Measurements from ENCODE around the gene CNTF. TPM values are rescaled to one million over a fixed set of nuclear protein-coding genes. Genes with fewer than 3 reads are reported as not detected.

The CNTF gene
- total and polyA plus RNA-seq, 10 of the 15 experiments (the other 5 are each of a cell fraction or from before 2014, with no cell fraction given), result 0.16 to 2.3 (median 0.73) TPM

DNA sequence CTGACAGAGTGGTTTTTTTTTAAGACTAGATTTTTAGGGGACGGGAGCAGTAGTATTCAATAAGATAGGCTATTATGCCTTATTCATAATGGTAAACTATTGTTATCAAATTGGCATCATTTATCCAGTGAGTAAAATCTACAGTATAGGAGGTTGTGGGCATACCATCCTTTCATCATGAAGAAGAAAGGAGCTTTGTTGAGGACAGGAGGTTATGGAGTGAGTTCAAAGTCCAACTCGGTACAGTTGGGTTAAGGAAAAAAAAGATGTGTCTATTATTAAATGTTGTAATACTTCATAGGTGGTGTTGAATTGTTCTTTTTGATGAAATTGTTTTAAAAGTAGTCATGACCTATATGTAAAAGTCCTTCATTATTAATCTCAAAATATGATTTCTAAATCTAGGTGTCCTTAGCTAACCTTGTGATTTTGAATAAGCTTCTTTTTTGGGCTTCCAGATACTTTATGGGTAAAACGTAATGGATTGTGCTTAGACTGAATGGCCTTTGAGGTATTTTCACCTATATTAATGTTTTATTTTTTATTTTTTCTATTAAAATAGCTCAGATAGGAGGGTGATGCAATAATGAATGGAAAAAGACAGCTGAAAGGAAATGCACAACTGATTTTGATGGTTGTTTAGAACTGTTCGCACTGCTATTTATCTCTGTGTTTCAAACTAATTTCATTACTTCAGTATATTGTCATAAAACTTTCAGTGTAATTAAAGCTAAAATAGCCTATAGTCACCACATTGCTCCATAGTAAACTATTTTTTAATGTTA is 15.3 kb upstream of the CNTF start:
- Histone ChIP-seq H3K36me3 (ENCODE audit: control insufficient read depth in 2 of 2, insufficient read depth in 2 of 2, low read length in 1 of 2) (peaks cover 2 to 21% of the 10 kb centered on the region in 2 experiments), H2AFZ (ENCODE audit: control insufficient read depth, low read depth, low read length) (no peak overlapping the region), H4K20me1 (ENCODE audit: control insufficient read depth, insufficient read depth) (peaks cover 3% of the 10 kb centered on the region; the same call in 1 of the 2 replicates), H3K27me3 (replicated peaks in 1 of 2; ENCODE audit: control insufficient read depth in 2 of 2, insufficient read depth in 2 of 2, low read length in 1 of 2) (no peaks in the 10 kb centered on the region), H3K4me3 (no peak overlapping the region), H3K4me2 (ENCODE audit: control insufficient read depth, insufficient read depth) (no peak overlapping the region), H3K4me1 (ENCODE audit: control insufficient read depth, insufficient read depth, low read length) (peaks cover 9% of the 10 kb centered on the region), H3K9ac (ENCODE audit: control insufficient read depth, insufficient read depth, low read length) (no peak overlapping the region), H3K79me2 (ENCODE audit: control insufficient read depth, insufficient read depth, low read length) (peaks cover 66% of the 10 kb centered on the region), H3K27ac (ENCODE audit: control insufficient read depth, insufficient read depth) (no peak overlapping the region), H3K9me3 (replicated peaks; ENCODE audit: control insufficient read depth, insufficient read depth, low read length) (no peaks in the 10 kb centered on the region; the same call in 2 of the 3 replicates)
- WGBS (ENCODE audit: insufficient coverage, insufficient replicate concordance, low lambda C conversion rate, missing lambda C conversion rate), result 74% methylated on average over 4 of the region's 4 CpGs
- intact Hi-C loops (cut with micrococcal nuclease; ENCODE audit: unreplicated experiment) (no loop called here), in situ Hi-C loops (cut with MboI) (no loop called here)
- ChIA-PET RAD21 (ENCODE audit: unreplicated experiment) (interaction anchor here (0.8 to 3.3 kb wide), 6 partner anchors 23 to 46 kb away, joined by 3 to 13 read pairs (median 4); partner anchors contain the start of gene LPXN), CTCF (interaction anchor here (0.9 to 5.0 kb wide), 9 partner anchors 9 to 39 kb away, joined by 3 to 43 read pairs (median 6); no protein-coding TSS in a partner anchor), POLR2A (interaction anchor here (0.9 to 1.5 kb wide), 4 partner anchors 9 to 39 kb away, joined by 3 to 4 read pairs (median 4); no protein-coding TSS in a partner anchor), SMC1A (ENCODE audit: uncharacterized antibody, unreplicated experiment) (interaction anchor here (0.6 to 2.7 kb wide), 11 partner anchors 10 to 40 kb away, joined by 3 to 15 read pairs (median 5); partner anchors contain the start of genes CNTF and LPXN)
- BruUV-seq (replicated peaks), result no TSS peak
- FAIRE-seq (no peak), DNase-seq (ENCODE audit: low read depth, low spot score) (no peak), ATAC-seq (no peak)
- no peak for TF ChIP-seq POU2F2 (IDR thresholded peaks at IDR 0.05; ENCODE audit: borderline replicate concordance, low read depth, low read length)
- no peak for TF ChIP-seq SUPT20H (IDR thresholded peaks at IDR 0.05; ENCODE audit: borderline replicate concordance, control insufficient read depth, low read depth, low read length)
- no peak for TF ChIP-seq HDAC2 (IDR thresholded peaks at IDR 0.05)
- no peak for TF ChIP-seq ZZZ3 (IDR thresholded peaks at IDR 0.05; ENCODE audit: control insufficient read depth, insufficient read length, low read depth)
- TF ChIP-seq, protein P1, sequence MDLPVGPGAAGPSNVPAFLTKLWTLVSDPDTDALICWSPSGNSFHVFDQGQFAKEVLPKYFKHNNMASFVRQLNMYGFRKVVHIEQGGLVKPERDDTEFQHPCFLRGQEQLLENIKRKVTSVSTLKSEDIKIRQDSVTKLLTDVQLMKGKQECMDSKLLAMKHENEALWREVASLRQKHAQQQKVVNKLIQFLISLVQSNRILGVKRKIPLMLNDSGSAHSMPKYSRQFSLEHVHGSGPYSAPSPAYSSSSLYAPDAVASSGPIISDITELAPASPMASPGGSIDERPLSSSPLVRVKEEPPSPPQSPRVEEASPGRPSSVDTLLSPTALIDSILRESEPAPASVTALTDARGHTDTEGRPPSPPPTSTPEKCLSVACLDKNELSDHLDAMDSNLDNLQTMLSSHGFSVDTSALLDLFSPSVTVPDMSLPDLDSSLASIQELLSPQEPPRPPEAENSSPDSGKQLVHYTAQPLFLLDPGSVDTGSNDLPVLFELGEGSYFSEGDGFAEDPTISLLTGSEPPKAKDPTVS (IDR thresholded peaks at IDR 0.05; ENCODE audit: low read depth, low read length), result no peak
- no peak for TF ChIP-seq YBX1 (IDR thresholded peaks at IDR 0.05)
- no peak for TF ChIP-seq CREM (IDR thresholded peaks at IDR 0.05; ENCODE audit: low read depth)
- TF ChIP-seq CEBPB (IDR thresholded peaks at IDR 0.05; ENCODE audit: borderline replicate concordance in 1 of 2, low read depth in 2 of 2, low read length in 2 of 2), result no peak
- no peak for TF ChIP-seq WRNIP1 (IDR thresholded peaks at IDR 0.05; ENCODE audit: borderline replicate concordance, low read depth, low read length)
- TF ChIP-seq, protein P2, sequence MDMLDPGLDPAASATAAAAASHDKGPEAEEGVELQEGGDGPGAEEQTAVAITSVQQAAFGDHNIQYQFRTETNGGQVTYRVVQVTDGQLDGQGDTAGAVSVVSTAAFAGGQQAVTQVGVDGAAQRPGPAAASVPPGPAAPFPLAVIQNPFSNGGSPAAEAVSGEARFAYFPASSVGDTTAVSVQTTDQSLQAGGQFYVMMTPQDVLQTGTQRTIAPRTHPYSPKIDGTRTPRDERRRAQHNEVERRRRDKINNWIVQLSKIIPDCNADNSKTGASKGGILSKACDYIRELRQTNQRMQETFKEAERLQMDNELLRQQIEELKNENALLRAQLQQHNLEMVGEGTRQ (IDR thresholded peaks at IDR 0.05; ENCODE audit: borderline replicate concordance, low read depth, low read length), result no peak
- no peak for TF ChIP-seq PAX5 (IDR thresholded peaks at IDR 0.05; ENCODE audit: borderline replicate concordance, low read depth, low read length)
- no peak for TF ChIP-seq CEBPZ (IDR thresholded peaks at IDR 0.05; ENCODE audit: low read depth, low read length)
- no peak for TF ChIP-seq RB1 (IDR thresholded peaks at IDR 0.05; ENCODE audit: borderline replicate concordance)

Measured in GM12878 (cell line).